ENCODE measurements around the gene KDM2A.

KDM2A gene

GRCh38 chr11:67302571-67303131, 183.6 kb downstream of the KDM2A start:
- Histone ChIP-seq H3K9ac (ENCODE audit: low read depth, low read length, poor library complexity, severe bottlenecking) (no peak overlapping the region), H3F3A (ENCODE audit: low read depth) (no peaks in the 10 kb centered on the region), H3K36me3 (ENCODE audit: insufficient read depth, low read length) (peaks cover 39% of the 10 kb centered on the region; the same call in 1 of the 2 replicates), H3K79me2 (ENCODE audit: insufficient read depth, low read length) (no peaks in the 10 kb centered on the region), H3K9me2 (replicated peaks; ENCODE audit: low read depth, low read length) (no peaks in the 10 kb centered on the region), H2AFZ (ENCODE audit: low read length) (no peak overlapping the region), H3K4me3 (ENCODE audit: low read length, poor library complexity, severe bottlenecking) (peak overlapping the region; percentile 69), H3K4me2 (ENCODE audit: low read depth, low read length, poor library complexity, severe bottlenecking) (peak overlapping the region; percentile 40), H3K9me3 (ENCODE audit: insufficient read depth, low read depth, low read length) (no peaks in the 10 kb centered on the region), H3K4me1 (ENCODE audit: insufficient read depth, low read length, poor library complexity, severe bottlenecking) (no peaks in the 10 kb centered on the region), H4K20me1 (ENCODE audit: insufficient read depth, low read length, poor library complexity, severe bottlenecking) (no peaks in the 10 kb centered on the region), H3K27me3 (ENCODE audit: insufficient read depth, low read length, poor library complexity, severe bottlenecking) (no peaks in the 10 kb centered on the region)
- TF ChIP-seq EZH2phosphoT487 (IDR thresholded peaks at IDR 0.05; ENCODE audit: borderline replicate concordance): no peak
- TF ChIP-seq CTCF (conservative IDR thresholded peaks at IDR 0.05; ENCODE audit: low read length): no peak

- Histone ChIP-seq H3F3A (ENCODE audit: low read depth) (no peaks in the 10 kb centered on the region), H2AFZ (ENCODE audit: low read length) (no peak within 1 kb of the TSS), H3K9me3 (ENCODE audit: insufficient read depth, low read depth, low read length) (no peaks in the 10 kb centered on the region), H4K20me1 (ENCODE audit: insufficient read depth, low read length, poor library complexity, severe bottlenecking) (no peaks in the 10 kb centered on the region), H3K79me2 (ENCODE audit: insufficient read depth, low read length) (no peaks in the 10 kb centered on the region), H3K27me3 (ENCODE audit: insufficient read depth, low read length, poor library complexity, severe bottlenecking) (no peaks in the 10 kb centered on the region), H3K4me3 (ENCODE audit: low read length, poor library complexity, severe bottlenecking) (peak within 1 kb of the TSS; percentile 69), H3K9me2 (replicated peaks; ENCODE audit: low read depth, low read length) (no peaks in the 10 kb centered on the region), H3K9ac (ENCODE audit: low read depth, low read length, poor library complexity, severe bottlenecking) (peak within 1 kb of the TSS; percentile 54), H3K36me3 (ENCODE audit: insufficient read depth, low read length) (peaks cover 39% of the 10 kb centered on the region; the same call in 1 of the 2 replicates), H3K4me1 (ENCODE audit: insufficient read depth, low read length, poor library complexity, severe bottlenecking) (no peaks in the 10 kb centered on the region), H3K4me2 (ENCODE audit: low read depth, low read length, poor library complexity, severe bottlenecking) (peak within 1 kb of the TSS; percentile 40)
- TF ChIP-seq EZH2phosphoT487 (IDR thresholded peaks at IDR 0.05; ENCODE audit: borderline replicate concordance) (no peak), CTCF (conservative IDR thresholded peaks at IDR 0.05; ENCODE audit: low read length) (no peak)
These were observed 184.2 kb downstream of the KDM2A start, which contains the start of gene SSH3 for GRCh38 chr11:67303132-67303834. SSH3 (plus strand) TSS chr11:67303530; CDS start chr11:67303626, 96 bp downstream.

DNA sequence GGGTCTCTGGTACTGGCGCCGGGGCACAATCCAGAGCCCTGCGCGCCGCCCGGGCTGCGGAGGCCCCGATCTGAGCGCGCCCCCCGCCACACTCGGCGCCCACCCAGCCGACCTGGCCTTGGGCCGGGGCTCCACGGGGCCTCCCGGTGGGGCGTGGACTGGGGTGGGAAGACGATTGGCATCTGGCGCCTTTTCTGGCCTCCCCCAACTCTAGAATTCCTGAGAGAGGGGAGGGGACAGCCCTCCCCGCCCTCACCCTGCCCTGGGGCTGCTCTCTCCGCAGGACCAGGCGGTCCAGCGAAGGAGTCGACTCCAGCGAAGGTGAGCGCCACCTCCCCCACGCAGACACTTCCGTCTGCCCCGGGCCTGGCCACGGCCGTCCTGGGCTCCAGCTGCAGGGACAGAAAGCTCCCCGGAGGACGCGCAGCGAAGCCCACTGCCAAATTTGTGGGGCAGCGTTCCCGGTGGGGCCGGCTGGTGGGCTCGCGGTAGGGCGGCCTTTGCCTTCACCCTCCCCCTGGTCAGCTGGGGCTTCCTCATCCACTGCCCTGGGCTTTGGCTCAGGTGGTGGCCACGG, 184.9 kb downstream of the KDM2A start:
- Histone ChIP-seq H3K27me3 (ENCODE audit: insufficient read depth, low read length, poor library complexity, severe bottlenecking) (no peaks in the 10 kb centered on the region), H3K4me1 (ENCODE audit: insufficient read depth, low read length, poor library complexity, severe bottlenecking) (no peaks in the 10 kb centered on the region), H4K20me1 (ENCODE audit: insufficient read depth, low read length, poor library complexity, severe bottlenecking) (no peaks in the 10 kb centered on the region), H3K79me2 (ENCODE audit: insufficient read depth, low read length) (no peaks in the 10 kb centered on the region), H3K4me2 (ENCODE audit: low read depth, low read length, poor library complexity, severe bottlenecking) (peak overlapping the region; percentile 40), H3K9me2 (replicated peaks; ENCODE audit: low read depth, low read length) (no peaks in the 10 kb centered on the region), H3K9me3 (ENCODE audit: insufficient read depth, low read depth, low read length) (no peaks in the 10 kb centered on the region), H3K36me3 (ENCODE audit: insufficient read depth, low read length) (peaks cover 34% of the 10 kb centered on the region; the same call in 1 of the 2 replicates), H2AFZ (ENCODE audit: low read length) (no peak overlapping the region), H3F3A (ENCODE audit: low read depth) (no peaks in the 10 kb centered on the region), H3K9ac (ENCODE audit: low read depth, low read length, poor library complexity, severe bottlenecking) (peak overlapping the region; percentile 54), H3K4me3 (ENCODE audit: low read length, poor library complexity, severe bottlenecking) (peak overlapping the region; percentile 69)
- TF ChIP-seq CTCF (conservative IDR thresholded peaks at IDR 0.05; ENCODE audit: low read length): no peak
- TF ChIP-seq EZH2phosphoT487 (IDR thresholded peaks at IDR 0.05; ENCODE audit: borderline replicate concordance): no peak
